ENCODE results near the gene KIF5A. TPM values are rescaled to one million over a fixed set of nuclear protein-coding genes. Genes with fewer than 3 reads are reported as not detected.

KIF5A gene
- total and polyA plus RNA-seq, 2 of the 13 experiments (the other 11 are each of a cell fraction or from before 2014, with no cell fraction given) = 1.6 to 11.9 TPM

DNA sequence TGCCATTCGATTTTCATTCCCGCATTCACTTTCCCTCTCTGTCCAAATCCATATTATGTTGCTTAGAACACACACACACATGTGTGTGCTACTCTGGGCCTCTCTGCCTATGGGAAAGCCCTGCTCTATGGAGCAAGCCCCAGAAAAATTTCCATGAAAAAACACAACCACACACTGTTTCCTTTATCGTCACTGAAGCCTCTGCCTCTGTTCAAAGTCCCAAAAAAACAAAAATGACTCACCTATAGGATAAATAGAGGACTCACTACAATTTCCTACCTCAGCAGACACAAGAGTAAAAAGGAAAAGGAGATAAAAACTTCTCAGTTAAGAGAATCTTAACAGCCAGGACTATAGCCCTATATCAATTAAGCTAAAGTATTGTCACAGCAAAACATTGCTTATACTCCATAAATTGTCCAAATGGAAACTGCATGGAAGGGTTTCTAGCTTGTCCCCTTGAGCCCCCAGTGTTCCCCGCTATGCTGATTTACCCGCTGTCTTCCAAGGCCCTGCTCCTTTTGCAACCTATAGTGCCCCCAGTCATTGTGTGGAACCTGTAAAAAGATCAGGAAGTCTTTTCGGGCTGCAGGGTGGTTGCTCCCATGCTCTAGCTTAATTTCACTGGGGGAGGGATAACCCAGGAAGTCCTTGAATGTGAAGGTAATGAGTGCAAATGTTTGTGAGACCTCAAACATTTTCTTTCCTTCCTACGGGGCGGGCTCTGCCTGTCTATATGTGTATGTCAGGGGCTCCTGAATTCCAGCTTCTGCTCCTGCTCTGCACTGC, 30.0 kb downstream of the KIF5A start:
- peak; percentile 74 for ATAC-seq
- H3K9me3 ChIP-seq (ENCODE audit: low read length) = no peaks in the 10 kb centered on the region
- H2AFZ ChIP-seq (ENCODE audit: low read length) = no peak overlapping the region
- peaks cover 3 to 25% of the 10 kb centered on the region in 2 experiments for H3K36me3 ChIP-seq (replicated peaks in 1 of 2; ENCODE audit: control insufficient read depth in 1 of 2, insufficient read depth in 2 of 2, low read length in 2 of 2)
- no peaks in the 10 kb centered on the region for H4K20me1 ChIP-seq (ENCODE audit: insufficient read depth, low read length)
- peak overlapping the region; percentile 78 for H3K9ac ChIP-seq (ENCODE audit: insufficient read depth, low read depth, low read length)
- no peaks in the 10 kb centered on the region for H3K27me3 ChIP-seq (ENCODE audit: control insufficient read depth in 1 of 2, insufficient read depth in 2 of 2, low read length in 2 of 2)
- in situ Hi-C loops (cut with HindIII; ENCODE audit: extremely low pct_ligation_motif_present, low pct_unique_long_range_greater_than_20kb) = loop anchor here (5.0 kb wide), 1 partner anchor 42 kb away; no protein-coding TSS in a partner anchor
- CTCF ChIA-PET (ENCODE audit: low intra/inter-chr PET ratio, low total read pairs) = interaction anchor here (1.4 kb wide), 1 partner anchor 41 kb away, joined by 4 read pairs; no protein-coding TSS in a partner anchor
- H3K4me2 ChIP-seq (ENCODE audit: low read depth, low read length) = peak overlapping the region; percentile 87
- peak; percentile 97 for DNase-seq (ENCODE audit: low spot score)
- POLR2A ChIA-PET = interaction anchor here (0.7 to 4.1 kb wide), 13 partner anchors 11 to 165 kb away, joined by 3 to 35 read pairs (median 4); partner anchors contain the start of genes ARHGEF25, DCTN2, DDIT3 and INHBE
- H3K79me2 ChIP-seq (ENCODE audit: insufficient read depth, low read length) = peaks cover 10% of the 10 kb centered on the region
- FAIRE-seq = peak; percentile 76
- intact Hi-C loops (cut with micrococcal nuclease; ENCODE audit: unreplicated experiment) = loop anchor here (1.0 to 5.0 kb wide), 3 partner anchors 57 to 157 kb away; partner anchors contain the start of gene AGAP2
- WGBS (ENCODE audit: low lambda C conversion rate) = under 1% methylated on average over 6 of the region's 8 CpGs
- peak overlapping the region; percentile 10 to 60 (median 41) for H3K4me3 ChIP-seq (replicated peaks in 1 of 3; ENCODE audit: insufficient read depth in 1 of 3, low read depth in 2 of 3, low read length in 3 of 3)
- peaks cover 77% of the 10 kb centered on the region for H3K4me1 ChIP-seq (ENCODE audit: insufficient read depth, low read length)
- BruUV-seq (replicated peaks) = no TSS peak
- H3K27ac ChIP-seq (ENCODE audit: extremely low read length, insufficient read depth, low read length) = peak overlapping the region; percentile 99
- TF ChIP-seq ZKSCAN8 (CRISPR knock-in tag; IDR thresholded peaks at IDR 0.05; ENCODE audit: borderline replicate concordance) = 0 out of 2 replicates have a peak, but pooled peaks have one; percentile 6
- TF ChIP-seq, protein P1, sequence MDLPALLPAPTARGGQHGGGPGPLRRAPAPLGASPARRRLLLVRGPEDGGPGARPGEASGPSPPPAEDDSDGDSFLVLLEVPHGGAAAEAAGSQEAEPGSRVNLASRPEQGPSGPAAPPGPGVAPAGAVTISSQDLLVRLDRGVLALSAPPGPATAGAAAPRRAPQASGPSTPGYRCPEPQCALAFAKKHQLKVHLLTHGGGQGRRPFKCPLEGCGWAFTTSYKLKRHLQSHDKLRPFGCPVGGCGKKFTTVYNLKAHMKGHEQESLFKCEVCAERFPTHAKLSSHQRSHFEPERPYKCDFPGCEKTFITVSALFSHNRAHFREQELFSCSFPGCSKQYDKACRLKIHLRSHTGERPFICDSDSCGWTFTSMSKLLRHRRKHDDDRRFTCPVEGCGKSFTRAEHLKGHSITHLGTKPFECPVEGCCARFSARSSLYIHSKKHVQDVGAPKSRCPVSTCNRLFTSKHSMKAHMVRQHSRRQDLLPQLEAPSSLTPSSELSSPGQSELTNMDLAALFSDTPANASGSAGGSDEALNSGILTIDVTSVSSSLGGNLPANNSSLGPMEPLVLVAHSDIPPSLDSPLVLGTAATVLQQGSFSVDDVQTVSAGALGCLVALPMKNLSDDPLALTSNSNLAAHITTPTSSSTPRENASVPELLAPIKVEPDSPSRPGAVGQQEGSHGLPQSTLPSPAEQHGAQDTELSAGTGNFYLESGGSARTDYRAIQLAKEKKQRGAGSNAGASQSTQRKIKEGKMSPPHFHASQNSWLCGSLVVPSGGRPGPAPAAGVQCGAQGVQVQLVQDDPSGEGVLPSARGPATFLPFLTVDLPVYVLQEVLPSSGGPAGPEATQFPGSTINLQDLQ (CRISPR knock-in tag; IDR thresholded peaks at IDR 0.05) = no peak
- TF ChIP-seq, protein P2, sequence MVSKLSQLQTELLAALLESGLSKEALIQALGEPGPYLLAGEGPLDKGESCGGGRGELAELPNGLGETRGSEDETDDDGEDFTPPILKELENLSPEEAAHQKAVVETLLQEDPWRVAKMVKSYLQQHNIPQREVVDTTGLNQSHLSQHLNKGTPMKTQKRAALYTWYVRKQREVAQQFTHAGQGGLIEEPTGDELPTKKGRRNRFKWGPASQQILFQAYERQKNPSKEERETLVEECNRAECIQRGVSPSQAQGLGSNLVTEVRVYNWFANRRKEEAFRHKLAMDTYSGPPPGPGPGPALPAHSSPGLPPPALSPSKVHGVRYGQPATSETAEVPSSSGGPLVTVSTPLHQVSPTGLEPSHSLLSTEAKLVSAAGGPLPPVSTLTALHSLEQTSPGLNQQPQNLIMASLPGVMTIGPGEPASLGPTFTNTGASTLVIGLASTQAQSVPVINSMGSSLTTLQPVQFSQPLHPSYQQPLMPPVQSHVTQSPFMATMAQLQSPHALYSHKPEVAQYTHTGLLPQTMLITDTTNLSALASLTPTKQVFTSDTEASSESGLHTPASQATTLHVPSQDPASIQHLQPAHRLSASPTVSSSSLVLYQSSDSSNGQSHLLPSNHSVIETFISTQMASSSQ (IDR thresholded peaks at IDR 0.05; ENCODE audit: low read depth) = no peak
- TF ChIP-seq, protein P2 (CRISPR knock-in tag; IDR thresholded peaks at IDR 0.05; ENCODE audit: borderline replicate concordance) = 0 out of 2 replicates have a peak, but pooled peaks have one; percentile 10
- TF ChIP-seq YEATS4 (CRISPR knock-in tag; IDR thresholded peaks at IDR 0.05; ENCODE audit: borderline replicate concordance) = peak; percentile 7; the same call in 1 of the 2 replicates
- TF ChIP-seq ZNF780A (CRISPR knock-in tag; IDR thresholded peaks at IDR 0.05) = no peak
- TF ChIP-seq, protein P3, sequence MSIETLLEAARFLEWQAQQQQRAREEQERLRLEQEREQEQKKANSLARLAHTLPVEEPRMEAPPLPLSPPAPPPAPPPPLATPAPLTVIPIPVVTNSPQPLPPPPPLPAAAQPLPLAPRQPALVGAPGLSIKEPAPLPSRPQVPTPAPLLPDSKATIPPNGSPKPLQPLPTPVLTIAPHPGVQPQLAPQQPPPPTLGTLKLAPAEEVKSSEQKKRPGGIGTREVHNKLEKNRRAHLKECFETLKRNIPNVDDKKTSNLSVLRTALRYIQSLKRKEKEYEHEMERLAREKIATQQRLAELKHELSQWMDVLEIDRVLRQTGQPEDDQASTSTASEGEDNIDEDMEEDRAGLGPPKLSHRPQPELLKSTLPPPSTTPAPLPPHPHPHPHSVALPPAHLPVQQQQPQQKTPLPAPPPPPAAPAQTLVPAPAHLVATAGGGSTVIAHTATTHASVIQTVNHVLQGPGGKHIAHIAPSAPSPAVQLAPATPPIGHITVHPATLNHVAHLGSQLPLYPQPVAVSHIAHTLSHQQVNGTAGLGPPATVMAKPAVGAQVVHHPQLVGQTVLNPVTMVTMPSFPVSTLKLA (IDR thresholded peaks at IDR 0.05) = peak; percentile 30; the same call in 1 of the 2 replicates
- peak; percentile 44; the same call in 1 of the 2 replicates for TF ChIP-seq ZBTB7B (CRISPR knock-in tag; IDR thresholded peaks at IDR 0.05)
- TF ChIP-seq SCMH1 (CRISPR knock-in tag; IDR thresholded peaks at IDR 0.05; ENCODE audit: borderline replicate concordance) = no peak
- no peak for TF ChIP-seq ZSCAN20 (CRISPR knock-in tag; IDR thresholded peaks at IDR 0.05; ENCODE audit: borderline replicate concordance)
- peak; percentile 76; the same call in 1 of the 2 replicates for TF ChIP-seq ZBTB20 (CRISPR knock-in tag; IDR thresholded peaks at IDR 0.05; ENCODE audit: borderline replicate concordance, low read depth)
- 0 out of 2 replicates have a peak, but pooled peaks have one; percentile 7 for TF ChIP-seq RCOR2 (CRISPR knock-in tag; IDR thresholded peaks at IDR 0.05)
- no peak for TF ChIP-seq ZNF274 (CRISPR knock-in tag; IDR thresholded peaks at IDR 0.05)
